Measurements from ENCODE around the gene KCTD19.

KCTD19 gene

DNA sequence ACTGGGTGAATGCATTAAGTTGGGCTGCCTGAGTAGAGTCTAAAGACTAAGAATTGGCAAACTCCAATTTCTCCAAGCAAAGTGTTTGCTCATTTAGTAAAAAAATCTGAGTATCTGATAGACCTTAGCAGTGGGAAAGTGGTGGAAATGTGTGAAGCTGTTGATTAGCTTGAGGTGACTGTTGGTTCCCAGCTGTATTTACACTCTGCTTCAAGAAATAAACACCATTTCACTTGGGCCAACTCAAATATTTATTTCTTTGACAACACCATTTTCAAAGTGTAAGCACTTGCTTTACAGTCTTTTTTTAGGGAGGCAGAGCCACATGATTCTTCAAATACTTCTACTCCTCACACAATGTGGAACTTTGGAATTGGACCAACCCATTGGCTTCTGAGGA, 8.7 kb downstream of the KCTD19 start:
- no peak for DNase-seq (ENCODE audit: low read depth in 2 of 2)

DNA sequence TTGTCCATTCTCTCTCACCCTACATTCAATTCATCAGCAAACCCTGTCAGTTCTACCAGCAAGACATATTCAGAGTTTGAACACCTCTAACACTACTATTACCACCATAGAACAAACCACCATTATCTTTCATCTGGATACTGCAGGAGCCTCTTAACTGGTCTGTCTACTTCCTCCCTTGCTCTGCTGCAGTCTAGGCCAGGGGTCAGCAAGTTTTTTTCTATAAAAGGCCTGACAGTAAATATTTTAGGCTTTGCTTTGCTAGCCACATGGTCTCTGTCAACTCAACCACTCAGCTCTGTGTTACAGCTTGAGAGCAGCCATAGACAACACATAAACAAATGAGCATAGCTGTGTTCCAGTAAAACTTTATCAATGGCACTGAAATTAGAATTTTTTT, 13.8 kb downstream of the KCTD19 start:
- no peak for DNase-seq (ENCODE audit: low read depth in 2 of 2)

DNA sequence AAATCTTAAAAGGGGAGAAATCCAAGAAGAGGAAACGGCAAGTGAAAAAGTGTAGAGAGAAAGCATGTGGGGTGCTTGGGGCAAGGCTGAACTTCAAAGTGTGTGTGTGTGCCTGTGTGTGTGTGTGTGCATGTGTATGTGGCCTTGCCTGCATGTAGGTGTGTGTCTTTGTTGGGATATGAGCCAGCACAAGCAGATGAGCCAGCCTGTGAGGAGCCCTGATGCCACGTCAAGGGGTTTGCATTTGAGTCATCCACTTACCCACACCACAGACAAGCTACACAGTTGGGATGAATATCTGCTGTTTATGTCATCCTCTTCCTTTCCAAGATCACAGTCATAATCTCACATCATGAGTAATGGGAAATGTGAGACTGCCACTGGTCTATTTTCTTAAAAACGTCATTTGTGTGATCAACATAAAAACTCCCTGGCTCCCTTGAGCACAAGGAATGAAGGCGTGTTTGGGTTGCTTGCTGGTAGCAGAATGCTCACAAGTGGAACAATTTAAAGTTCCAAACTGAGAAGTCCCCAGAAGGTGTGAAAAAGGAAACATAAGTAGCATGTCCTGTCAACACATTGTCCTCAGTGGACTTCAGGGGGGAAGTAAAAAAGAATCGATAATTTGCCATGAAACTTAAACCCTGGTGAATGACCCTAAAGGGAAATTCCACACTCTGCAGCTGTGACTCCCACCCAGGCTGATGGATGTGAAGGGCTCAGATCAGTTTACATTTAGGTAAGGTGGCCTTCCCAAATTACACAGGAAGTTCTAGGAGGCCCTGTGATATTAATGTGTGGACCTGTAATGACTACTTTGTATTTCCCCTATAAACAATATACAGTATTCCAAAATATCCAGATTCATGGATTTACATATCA, 14.7 kb downstream of the KCTD19 start:
- DNase-seq (ENCODE audit: low read depth in 2 of 2) = peak; percentile 77 to 85

DNA sequence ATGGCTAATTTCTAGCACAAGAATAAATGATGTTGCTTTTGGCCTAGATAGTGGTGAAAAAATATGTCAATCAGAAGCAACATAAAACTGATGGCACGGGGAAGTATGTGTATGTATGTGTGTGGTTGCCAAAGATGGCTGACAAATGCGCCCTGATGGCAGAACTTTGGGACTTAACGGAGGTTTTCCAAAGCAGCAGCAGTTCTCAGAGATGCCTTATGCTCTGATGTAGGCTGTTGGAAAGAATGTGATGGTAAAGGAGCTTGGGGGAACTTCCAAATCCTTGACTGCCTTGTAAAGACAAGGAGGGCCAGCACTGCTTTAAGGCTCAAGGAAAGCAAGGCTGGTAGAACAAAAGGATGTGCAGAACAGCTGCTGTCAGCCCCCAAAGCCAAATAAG, 16.0 kb downstream of the KCTD19 start:
- DNase-seq (ENCODE audit: low read depth in 2 of 2) = no peak

DNA sequence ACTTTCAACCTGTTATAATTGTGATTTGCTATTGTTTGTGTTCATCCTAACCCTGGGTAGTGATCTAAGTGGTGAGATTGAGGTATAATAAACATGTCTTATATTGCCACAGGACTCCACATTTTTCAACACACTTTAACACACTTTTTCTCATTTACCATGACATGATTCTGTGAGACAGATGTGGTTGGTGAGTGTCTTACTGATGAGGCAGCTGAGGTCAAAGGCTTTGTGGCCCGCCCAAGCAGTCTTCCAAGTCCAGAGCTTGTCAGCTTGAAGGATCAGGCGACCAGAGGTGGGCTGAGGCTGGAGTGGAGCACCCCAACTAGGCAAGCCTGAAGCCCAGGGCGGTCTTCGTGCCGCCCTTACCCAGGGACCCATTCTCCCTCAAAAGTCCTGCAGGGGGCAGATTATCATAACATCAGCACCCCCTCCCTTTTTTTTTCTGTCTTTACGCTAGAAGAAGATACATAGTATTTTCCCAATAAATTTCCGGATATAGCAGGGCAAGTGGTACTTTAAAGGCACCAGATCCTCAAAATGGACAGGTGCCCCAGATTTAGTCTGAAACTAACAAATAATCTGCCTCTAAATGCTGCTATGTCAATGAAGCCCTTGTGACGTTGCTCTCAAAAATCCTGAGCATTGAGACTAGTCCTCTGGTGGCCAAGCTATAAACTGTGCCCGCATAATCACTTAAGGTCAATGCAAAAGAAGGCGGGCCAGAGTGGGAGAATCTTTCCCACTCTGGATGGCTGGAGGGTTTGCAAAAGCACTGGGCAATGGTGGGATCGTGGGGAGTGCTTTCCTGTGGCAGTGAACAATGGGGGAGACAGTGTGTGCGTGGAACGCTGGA, 21.1 kb downstream of the KCTD19 start:
- DNase-seq (ENCODE audit: low read depth in 2 of 2) = no peak

DNA sequence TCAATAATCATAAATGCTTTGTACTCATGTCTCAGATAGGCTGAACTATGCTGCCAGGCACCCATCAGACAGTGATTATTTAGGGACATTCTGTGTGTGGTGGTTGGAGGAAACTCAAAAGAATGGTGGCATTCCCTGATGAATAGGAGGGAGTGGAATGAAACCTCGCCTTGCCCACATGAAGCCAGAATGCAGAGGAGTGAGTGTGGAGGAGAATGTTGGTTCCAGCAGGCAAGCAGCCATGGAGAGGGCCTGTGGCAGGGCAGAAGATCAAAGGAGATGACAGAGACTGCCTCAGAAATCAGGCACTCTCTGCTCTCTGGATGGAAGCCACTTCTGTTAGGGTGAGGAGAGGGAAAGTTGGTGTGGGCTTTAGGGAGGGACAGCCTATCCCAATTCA, 22.5 kb downstream of the KCTD19 start:
- no peak for DNase-seq (ENCODE audit: low read depth in 2 of 2)

DNA sequence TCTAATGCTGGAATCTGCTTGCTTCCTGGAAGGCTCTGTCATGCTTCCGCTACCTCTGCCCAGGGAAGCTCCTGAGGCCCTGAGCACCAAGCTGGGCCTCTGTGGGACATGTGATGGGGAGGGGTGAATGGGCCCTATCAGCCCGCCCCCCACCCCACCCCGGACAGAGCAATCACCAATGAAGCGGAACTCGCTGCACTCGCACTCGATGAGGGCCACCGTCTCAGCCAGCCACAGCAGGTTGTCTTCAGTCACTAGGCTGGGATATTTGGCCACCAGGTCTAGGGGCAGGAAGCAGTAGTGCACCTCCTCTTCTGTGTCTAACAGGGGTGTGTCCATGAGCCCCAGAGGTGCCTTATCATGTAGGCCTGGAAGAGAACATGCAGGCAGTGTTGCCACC, 23.6 kb downstream of the KCTD19 start:
- DNase-seq (ENCODE audit: low read depth in 2 of 2) = no peak

DNA sequence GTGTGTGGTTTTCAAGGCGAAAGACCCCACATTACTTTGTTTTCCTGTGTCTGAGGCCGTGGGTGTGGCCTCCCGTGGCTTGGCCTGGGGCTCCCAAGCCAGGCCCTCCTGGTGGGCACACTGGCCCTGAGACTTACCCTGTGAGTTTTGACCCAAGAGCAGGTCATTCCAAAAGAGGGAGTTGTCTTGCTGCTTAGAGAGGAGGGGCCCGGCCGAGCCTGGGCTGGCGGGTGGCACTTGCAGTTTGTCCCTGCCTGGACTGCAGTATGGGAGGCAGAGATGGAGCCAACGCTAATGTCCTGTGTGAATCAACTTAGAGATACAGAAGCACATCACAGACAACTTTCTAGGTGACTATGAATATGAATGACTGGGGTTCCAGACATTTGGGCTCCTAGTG, 24.5 kb downstream of the KCTD19 start:
- no peak for DNase-seq (ENCODE audit: low read depth in 2 of 2)

DNA sequence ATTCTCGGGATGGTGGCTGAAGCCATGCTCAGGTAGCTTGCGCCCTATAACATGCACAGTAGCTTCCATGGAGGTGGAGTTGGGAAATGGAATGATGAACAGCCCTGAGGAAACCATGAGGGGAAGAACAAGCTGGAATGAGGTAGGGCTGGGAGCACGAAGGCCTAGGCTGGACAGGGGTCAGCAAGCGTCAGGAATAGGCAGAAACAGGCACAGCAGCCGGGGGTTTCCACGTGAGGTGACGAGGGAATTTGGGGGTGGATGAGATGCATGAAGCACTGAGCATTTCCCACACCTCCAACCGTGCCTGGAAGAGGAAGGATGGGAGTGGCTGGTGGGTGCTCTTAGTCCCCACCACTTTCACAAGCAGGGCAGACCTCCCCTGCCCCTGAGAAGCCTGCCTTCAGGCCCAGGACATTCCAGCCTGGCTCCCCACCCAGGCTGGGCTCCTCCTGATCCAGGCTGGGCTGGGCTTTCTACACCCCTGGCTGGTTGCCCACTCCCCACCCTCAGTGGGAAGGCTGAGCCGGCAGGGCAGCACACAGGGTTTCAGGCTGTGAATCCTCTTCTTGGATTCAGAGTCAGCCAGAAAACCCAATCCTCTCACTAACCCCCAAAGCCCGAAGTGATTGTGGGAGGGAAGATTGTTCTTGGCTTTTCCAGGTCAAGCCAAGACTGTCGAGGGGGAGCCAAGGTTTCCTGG, 25.3 kb downstream of the KCTD19 start:
- DNase-seq (ENCODE audit: low read depth in 2 of 2) = no peak

DNA sequence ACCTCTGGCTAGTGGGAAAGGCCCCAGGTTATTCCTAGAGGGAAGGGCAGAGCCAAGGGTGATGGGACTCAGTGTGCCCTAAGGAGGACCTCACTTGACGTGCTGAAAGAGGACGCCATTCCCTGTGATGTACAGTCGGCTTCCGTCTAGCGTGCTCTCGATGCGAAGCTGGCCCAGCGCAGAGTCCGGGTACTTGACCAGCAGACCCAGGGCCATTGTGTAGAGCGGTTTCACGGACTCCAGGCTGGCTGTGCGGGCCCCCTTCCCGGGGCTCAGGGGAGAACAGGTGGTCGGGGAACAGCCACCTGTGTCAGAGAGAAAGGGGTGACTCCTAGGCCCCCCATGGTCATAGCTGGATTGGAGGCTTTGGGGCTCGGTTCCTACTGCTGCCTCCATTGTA, 27.3 kb downstream of the KCTD19 start:
- DNase-seq (ENCODE audit: low read depth in 2 of 2) = no peak

DNA sequence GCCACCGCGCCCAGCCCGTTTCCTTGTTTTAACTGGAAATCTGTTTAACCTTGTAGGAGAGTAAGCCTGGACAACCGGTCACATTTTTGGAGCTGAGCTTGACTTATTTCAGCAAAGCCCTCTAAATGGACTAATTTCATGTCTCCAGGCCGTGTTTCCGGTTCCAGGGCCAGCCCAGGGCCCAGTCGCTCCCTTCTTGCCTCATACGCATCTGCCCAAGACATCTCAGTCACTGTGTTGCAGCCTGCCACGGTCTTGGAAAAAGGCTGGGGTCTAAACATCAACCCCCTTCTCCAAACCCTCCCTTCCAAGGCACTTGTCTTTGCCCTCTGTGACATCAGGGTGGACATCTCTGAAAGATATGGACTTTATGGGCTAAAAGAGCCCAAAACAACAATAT, 28.3 kb downstream of the KCTD19 start:
- no peak for DNase-seq (ENCODE audit: low read depth in 2 of 2)

DNA sequence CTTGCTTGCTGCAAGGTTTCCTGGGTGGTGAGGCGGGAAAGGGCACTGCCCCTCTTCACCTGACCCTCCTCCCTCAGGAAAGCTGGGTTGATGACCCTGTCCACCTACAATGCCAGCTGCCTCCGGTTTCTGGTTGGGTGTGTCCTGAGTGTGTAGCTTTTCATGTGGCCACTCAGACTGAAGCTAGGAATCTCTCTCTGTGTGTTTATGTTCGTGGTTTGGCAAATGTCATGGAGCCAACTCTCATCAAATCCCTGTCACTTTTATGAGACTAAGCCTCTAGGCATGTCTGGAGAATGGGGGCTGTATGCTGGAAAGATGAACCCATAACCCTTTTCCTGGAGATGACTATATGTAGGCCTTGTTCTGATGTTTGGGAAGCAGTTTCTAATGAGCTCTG, 30.1 kb downstream of the KCTD19 start:
- no peak for DNase-seq (ENCODE audit: low read depth in 2 of 2)

DNA sequence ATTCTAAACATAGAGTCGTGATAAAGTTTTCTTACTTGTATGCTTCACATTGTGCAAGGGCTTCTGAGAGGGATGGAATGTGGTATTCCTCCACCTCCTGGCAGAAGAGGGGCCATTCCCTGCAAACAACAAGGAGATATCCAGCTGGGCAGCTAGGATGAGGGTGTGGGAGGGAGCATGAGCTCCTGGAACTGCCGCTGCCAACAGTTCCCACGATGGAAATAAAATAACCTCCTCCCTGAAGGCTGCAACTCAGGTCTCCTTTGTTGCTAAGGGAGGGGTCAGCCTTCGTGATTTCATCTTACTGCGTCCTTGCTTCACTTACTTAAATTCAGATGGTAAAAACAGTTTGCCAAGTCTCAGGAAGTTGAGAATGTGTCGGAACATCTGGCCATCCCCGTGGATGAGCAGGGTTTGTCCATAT, 31.6 kb downstream of the KCTD19 start:
- DNase-seq (ENCODE audit: low read depth in 2 of 2) = no peak

DNA sequence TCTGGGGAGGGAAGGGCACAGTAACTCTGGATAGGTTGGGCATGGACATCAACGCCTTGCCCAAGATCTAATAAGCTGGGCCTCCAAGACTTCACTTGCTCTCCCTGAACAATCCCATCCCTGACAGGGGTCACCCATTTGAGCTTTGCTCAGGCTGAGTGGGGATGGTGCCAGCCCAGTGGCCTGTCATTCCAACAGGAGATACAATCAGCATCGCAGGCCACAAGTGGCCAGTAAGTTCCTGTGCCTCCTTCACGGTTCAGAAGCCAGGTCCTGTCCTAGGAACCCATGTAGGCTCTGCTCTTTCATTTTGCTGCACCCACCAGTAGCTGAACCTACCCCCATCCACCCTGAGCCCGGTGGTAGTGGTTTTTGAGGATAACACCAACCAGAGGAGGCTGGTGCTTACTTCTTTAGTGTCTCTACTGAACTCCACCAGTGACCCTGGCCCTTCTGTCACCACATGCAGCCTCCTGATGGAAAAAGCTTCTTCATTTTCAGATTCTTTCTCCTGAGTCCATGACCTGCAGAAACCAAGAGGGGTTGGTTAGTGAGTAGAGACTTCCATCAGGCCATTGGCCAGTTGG, 32.3 kb downstream of the KCTD19 start:
- DNase-seq (ENCODE audit: low read depth in 2 of 2) = no peak

DNA sequence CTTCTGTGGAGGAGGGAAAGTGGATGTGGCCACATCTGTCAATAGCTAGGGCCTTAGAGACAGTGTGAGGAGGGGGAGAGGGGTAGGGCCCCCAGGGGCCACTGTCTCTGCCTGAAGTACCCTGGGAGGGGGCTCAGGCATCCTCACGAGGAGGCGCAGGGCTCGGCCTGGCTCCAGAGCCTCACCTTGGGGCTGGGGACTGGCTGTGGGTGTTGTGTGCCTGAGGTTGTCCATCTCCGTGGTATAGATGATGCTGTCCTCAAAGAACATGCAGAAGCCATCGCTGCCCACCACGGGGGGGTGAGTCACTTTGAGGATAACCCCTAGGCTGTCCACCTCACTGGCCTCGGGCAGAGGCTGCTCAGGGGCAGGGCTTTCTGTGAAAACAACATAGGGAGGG, 35.1 kb downstream of the KCTD19 start:
- no peak for DNase-seq (ENCODE audit: low read depth in 2 of 2)

DNA sequence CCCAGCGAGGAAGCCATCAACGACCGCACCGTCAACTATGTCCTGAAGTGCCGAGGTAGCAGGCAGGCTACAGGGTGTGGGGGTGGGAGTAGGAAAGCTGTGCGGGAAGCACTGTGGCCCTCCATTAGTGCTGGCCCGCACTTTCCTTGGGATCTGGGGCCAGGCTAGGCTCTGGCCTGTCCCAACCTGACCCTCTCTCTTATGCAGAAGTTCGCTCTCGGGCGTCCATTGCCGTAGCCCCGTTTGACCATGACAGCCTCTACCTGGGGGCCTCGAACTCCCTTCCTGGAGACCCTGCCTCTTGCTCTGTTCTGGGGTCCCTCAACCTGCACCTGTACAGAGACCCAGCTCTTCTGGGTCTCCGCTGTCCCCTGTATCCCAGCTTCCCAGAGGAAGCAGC, 38.6 kb downstream of the KCTD19 start:
- DNase-seq (ENCODE audit: low read depth in 2 of 2) = no peak

DNA sequence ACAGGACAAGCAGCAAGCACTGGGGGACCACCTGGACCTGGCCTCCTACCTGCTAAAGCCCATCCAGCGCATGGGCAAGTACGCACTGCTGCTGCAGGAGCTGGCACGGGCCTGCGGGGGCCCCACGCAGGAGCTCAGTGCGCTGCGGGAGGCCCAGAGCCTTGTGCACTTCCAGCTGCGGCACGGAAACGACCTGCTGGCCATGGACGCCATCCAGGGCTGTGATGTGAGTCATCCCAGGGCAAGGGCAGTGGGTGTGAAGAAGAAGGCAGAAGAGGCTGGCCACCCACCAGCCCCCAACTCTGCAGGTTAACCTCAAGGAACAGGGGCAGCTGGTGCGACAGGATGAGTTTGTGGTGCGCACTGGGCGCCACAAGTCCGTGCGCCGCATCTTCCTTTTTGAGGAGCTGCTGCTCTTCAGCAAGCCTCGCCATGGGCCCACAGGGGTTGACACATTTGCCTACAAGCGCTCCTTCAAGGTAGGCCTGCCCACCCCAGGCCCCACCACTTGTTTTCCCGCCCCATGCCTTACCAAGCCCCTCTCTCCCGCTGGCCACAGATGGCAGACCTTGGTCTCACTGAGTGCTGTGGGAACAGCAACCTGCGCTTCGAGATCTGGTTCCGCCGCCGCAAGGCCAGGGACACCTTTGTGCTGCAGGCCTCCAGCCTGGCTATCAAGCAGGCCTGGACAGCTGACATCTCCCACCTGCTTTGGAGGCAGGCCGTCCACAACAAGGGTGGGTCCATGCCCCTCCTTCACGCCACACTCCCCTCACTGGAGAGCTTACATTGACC, 39.9 kb downstream of the KCTD19 start:
- DNase-seq (ENCODE audit: low read depth in 2 of 2) = no peak

DNA sequence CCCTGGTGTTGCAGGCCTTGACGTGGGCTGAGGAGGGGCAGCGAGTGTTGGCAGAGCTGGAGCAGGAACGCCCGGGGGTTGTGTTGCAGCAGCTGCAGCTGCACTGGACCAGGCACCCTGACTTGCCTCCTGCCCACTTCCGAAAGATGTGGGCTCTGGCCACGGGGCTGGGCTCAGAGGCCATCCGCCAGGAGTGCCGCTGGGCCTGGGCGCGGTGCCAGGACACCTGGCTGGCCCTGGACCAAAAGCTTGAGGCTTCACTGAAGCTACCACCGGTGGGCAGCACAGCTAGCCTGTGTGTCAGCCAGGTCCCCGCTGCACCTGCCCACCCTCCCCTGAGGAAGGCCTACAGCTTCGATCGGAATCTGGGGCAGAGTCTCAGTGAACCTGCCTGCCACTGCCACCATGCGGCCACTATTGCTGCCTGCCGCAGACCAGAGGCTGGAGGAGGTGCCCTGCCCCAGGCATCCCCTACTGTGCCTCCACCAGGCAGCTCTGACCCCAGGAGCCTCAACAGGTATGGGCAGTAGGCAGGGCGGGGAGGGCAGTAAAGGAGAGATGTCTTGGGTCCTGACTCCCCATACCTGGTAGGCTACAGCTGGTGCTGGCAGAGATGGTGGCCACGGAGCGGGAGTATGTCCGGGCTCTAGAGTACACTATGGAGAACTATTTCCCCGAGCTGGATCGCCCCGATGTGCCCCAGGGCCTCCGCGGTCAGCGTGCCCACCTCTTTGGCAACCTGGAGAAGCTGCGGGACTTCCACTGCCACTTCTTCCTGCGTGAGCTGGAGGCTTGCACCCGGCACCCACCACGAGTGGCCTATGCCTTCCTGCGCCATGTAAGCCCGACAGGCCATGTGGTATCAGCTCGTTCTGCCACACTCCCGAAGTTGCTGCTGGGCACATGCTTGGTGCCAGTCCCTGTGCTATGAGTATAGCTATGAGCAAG, 41.6 kb downstream of the KCTD19 start:
- no peak for DNase-seq (ENCODE audit: low read depth in 2 of 2)

DNA sequence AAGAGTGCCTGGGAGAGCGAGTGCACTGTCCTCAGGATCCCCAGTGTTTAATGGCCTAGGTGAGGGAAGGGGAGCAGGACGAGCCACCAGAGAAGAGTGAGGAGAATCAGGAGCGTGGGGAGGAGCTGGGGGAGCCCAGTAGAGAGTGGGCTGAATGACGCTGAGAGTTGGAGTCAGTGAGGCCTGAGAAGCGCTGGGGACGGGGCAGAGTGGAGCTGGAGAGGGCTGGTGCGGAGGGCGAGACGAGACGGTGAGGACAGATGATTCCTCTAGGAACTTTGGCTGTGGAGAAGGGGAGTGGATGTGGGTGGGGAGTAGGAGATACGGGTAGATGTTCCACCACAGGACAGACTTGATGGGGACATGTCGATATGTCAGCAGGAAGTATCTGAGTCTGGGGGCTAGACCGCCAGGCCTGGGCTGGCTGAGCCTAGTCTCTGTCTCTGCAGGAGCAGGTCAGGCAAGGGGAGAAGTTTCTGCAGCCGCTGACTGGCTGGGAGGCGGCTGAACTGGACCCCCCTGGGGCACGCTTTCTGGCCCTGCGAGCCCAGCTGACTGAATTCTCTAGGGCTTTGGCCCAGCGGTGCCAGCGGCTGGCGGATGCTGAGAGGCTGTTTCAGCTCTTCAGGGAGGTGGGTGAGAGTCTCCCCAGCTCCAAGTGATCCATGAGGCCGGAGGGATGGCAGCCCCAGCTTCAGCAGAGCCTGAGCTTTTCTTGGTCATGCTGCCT, 42.5 kb downstream of the KCTD19 start:
- DNase-seq (ENCODE audit: low read depth in 2 of 2) = no peak
